Mesenchymal stem cell (in vitro differentiated cells and primary cell): ENCODE data around the gene RALGPS1.
"Not testable (repeated sequence)": the region's sequence is repeated elsewhere in the genome, so short reads cannot be mapped to it uniquely, and the experiment has no call there.

Experiments
- DNase-seq: peaks from one replicate; pipeline ENCODE4 v3.0.0-alpha.2; 2013
- H2AFZ ChIP-seq: one replicate; pipeline ENCODE4 v1.6.1; 2013; ENCODE audit warnings: low read depth, mild to moderate bottlenecking, control low read depth, inconsistent platforms, low read length, moderate library complexity
- H2AK5ac ChIP-seq: 2 replicates; pipeline ENCODE4 v1.6.1; 2013; ENCODE audit warnings: low read length, moderate library complexity, mild to moderate bottlenecking, inconsistent platforms; ENCODE audit not compliant: severe bottlenecking
- H2BK120ac ChIP-seq: one replicate; pipeline ENCODE4 v1.6.1; 2013; ENCODE audit warnings: low read depth, mild to moderate bottlenecking, inconsistent platforms, low read length, moderate library complexity
- H2BK12ac ChIP-seq, 2 experiments: one replicate each; pipeline ENCODE4 v1.6.1; 2013; ENCODE audit warnings: inconsistent platforms in 2 of 2, low read length in 2 of 2, mild to moderate bottlenecking in 2 of 2, moderate library complexity in 2 of 2, control low read depth in 1 of 2
- H2BK15ac ChIP-seq: one replicate; pipeline ENCODE4 v1.6.1; 2013; ENCODE audit warnings: mild to moderate bottlenecking, low read depth, inconsistent platforms; ENCODE audit not compliant: poor library complexity, severe bottlenecking
- H2BK5ac ChIP-seq: 2 replicates; pipeline ENCODE4 v1.6.1; 2013; ENCODE audit warnings: low read depth, mild to moderate bottlenecking, low read length, control low read depth, inconsistent platforms; ENCODE audit not compliant: poor library complexity, severe bottlenecking
- H3K14ac ChIP-seq, 2 experiments: one replicate each; pipeline ENCODE4 v1.6.1; 2013; ENCODE audit warnings: inconsistent platforms in 2 of 2, low read length in 2 of 2, control low read depth in 1 of 2, mild to moderate bottlenecking in 1 of 2, moderate library complexity in 1 of 2
- H3K18ac ChIP-seq, 2 experiments: one replicate each; pipeline ENCODE4 v1.6.1; 2013; ENCODE audit warnings: inconsistent platforms in 2 of 2, low read length in 2 of 2, control low read depth in 1 of 2, low read depth in 1 of 2, mild to moderate bottlenecking in 1 of 2
- H3K23ac ChIP-seq, 2 experiments: one replicate each; pipeline ENCODE4 v1.6.1; 2013; ENCODE audit warnings: inconsistent platforms in 2 of 2, low read length in 2 of 2, mild to moderate bottlenecking in 2 of 2, moderate library complexity in 2 of 2, control low read depth in 1 of 2
- H3K27ac ChIP-seq: 2 replicates; pipeline ENCODE4 v1.5.1; 2013; ENCODE audit warnings: mild to moderate bottlenecking, moderate library complexity, low read length, control low read depth, inconsistent platforms; ENCODE audit not compliant: poor library complexity, severe bottlenecking
- H3K27me3 ChIP-seq, 2 experiments: 2 replicates each; pipeline versions ENCODE4 v1.6.1 to v1.7.0; 2013; ENCODE audit warnings: low read length in 2 of 2, mild to moderate bottlenecking in 2 of 2, moderate library complexity in 2 of 2, control low read depth in 1 of 2, inconsistent platforms in 1 of 2; ENCODE audit not compliant: control insufficient read depth in 1 of 2, insufficient read depth in 1 of 2
- H3K36me3 ChIP-seq, 2 experiments: 2 replicates each; pipeline versions ENCODE4 v1.6.1 to v1.7.0; 2013; ENCODE audit warnings: low read length in 2 of 2, control low read depth in 1 of 2, inconsistent platforms in 1 of 2, low read depth in 1 of 2, mild to moderate bottlenecking in 1 of 2; ENCODE audit not compliant: insufficient read depth in 2 of 2, control insufficient read depth in 1 of 2
- H3K4ac ChIP-seq, 2 experiments: one replicate each; pipeline ENCODE4 v1.6.1; 2013; ENCODE audit warnings: inconsistent platforms in 2 of 2, low read length in 2 of 2, mild to moderate bottlenecking in 2 of 2, moderate library complexity in 2 of 2, control low read depth in 1 of 2, low read depth in 1 of 2
- H3K4me1 ChIP-seq: 2 replicates; pipeline ENCODE4 v1.6.1; 2013; ENCODE audit warnings: low read depth, low read length, control low read depth; ENCODE audit not compliant: control insufficient read depth, insufficient read depth
- H3K4me2 ChIP-seq: 2 replicates; pipeline ENCODE4 v1.6.1; 2013; ENCODE audit warnings: low read length, mild to moderate bottlenecking, inconsistent platforms; ENCODE audit not compliant: poor library complexity, severe bottlenecking
- H3K4me3 ChIP-seq, 2 experiments: 2 replicates each; pipeline versions ENCODE4 v1.5.1 to v1.7.0; 2013; ENCODE audit warnings: low read length in 2 of 2, mild to moderate bottlenecking in 2 of 2, control low read depth in 1 of 2, low read depth in 1 of 2; ENCODE audit not compliant: insufficient read depth in 1 of 2
- H3K79me1 ChIP-seq: replicated peaks from 2 replicates; pipeline ENCODE4 v1.6.1; 2013; ENCODE audit warnings: mild to moderate bottlenecking, control low read depth, low read length, inconsistent platforms; ENCODE audit not compliant: poor library complexity, severe bottlenecking
- H3K9ac ChIP-seq: 2 replicates; pipeline ENCODE4 v1.7.0; 2013; ENCODE audit warnings: mild to moderate bottlenecking, low read length, moderate library complexity
- H3K9me3 ChIP-seq: 2 replicates; pipeline ENCODE4 v1.7.0; 2013; ENCODE audit warnings: mild to moderate bottlenecking, low read length; ENCODE audit not compliant: control insufficient read depth
- H4K8ac ChIP-seq: one replicate; pipeline ENCODE4 v1.6.1; 2013; ENCODE audit warnings: inconsistent platforms, mild to moderate bottlenecking, low read length, moderate library complexity
- H4K91ac ChIP-seq: one replicate; pipeline ENCODE4 v1.6.1; 2013; ENCODE audit warnings: mild to moderate bottlenecking, low read length, inconsistent platforms
- WGBS: methylation state at CpG from one replicate; pipeline ENCODE4 v1.1.7; 2013; ENCODE audit warnings: mixed read lengths; 5-methylcytosine and 5-hydroxymethylcytosine counted together

The RALGPS1 gene

GRCh38 chr9:127143920-127144465, 229.4 kb downstream of the RALGPS1 start:
- Histone ChIP-seq H3K4me3 (no peak overlapping the region), H2AK5ac (no peak overlapping the region), H3K14ac (no peak overlapping the region), H4K91ac (no peak overlapping the region), H3K9ac (no peak overlapping the region), H2BK12ac (no peak overlapping the region), H3K27me3 (peaks cover under 1 to 14% of the 10 kb centered on the region in 2 experiments), H3K27ac (no peak overlapping the region), H2BK120ac (no peak overlapping the region), H2BK5ac (no peak overlapping the region), H2BK15ac (no peak overlapping the region), H3K36me3 (no peaks in the 10 kb centered on the region), H3K18ac (no peak overlapping the region), H3K4ac (no peak overlapping the region), H3K23ac (no peak overlapping the region), H4K8ac (no peak overlapping the region), H3K9me3 (no peaks in the 10 kb centered on the region), H3K4me1 (peaks cover 2% of the 10 kb centered on the region), H3K79me1 (no peaks in the 10 kb centered on the region), H2AFZ (no peak overlapping the region), H3K4me2 (no peak overlapping the region)
- 91% methylated on average over 8 of the region's 8 CpGs for WGBS
- no peak for DNase-seq

- H3K79me1 ChIP-seq = no peaks in the 10 kb centered on the region
- no peak overlapping the region for H2BK120ac ChIP-seq
- peaks cover 0 to 16% of the 10 kb centered on the region in 2 experiments for H3K27me3 ChIP-seq
- no peak overlapping the region for H2AK5ac ChIP-seq
- H3K23ac ChIP-seq = no peak overlapping the region
- no peak overlapping the region for H4K91ac ChIP-seq
- 81% methylated on average over 6 of the region's 8 CpGs for WGBS
- H3K18ac ChIP-seq = no peak overlapping the region
- H2BK15ac ChIP-seq = no peak overlapping the region
- H3K9ac ChIP-seq = no peak overlapping the region
- H2AFZ ChIP-seq = no peak overlapping the region
- H3K36me3 ChIP-seq = no peaks in the 10 kb centered on the region
- no peak overlapping the region for H4K8ac ChIP-seq
- H2BK5ac ChIP-seq = no peak overlapping the region
- H3K4me2 ChIP-seq = no peak overlapping the region
- H3K4me3 ChIP-seq = no peak overlapping the region
- H3K9me3 ChIP-seq = no peaks in the 10 kb centered on the region
- H3K4ac ChIP-seq = no peak overlapping the region
- no peak overlapping the region for H3K27ac ChIP-seq
- H2BK12ac ChIP-seq = no peak overlapping the region
- no peak for DNase-seq
- H3K14ac ChIP-seq = no peak overlapping the region
- H3K4me1 ChIP-seq = peaks cover 1% of the 10 kb centered on the region
Measured at GRCh38 chr9:127144670-127145445, 230.3 kb downstream of the RALGPS1 start.

GRCh38 chr9:127146841-127147240, 232.3 kb downstream of the RALGPS1 start:
- not testable (repeated sequence) for H3K9ac ChIP-seq, H3K4me3 ChIP-seq, H3K4ac ChIP-seq, H3K4me2 ChIP-seq, H3K18ac ChIP-seq, H3K9me3 ChIP-seq, H3K79me1 ChIP-seq, H3K23ac ChIP-seq, H2AK5ac ChIP-seq, H3K14ac ChIP-seq, H4K8ac ChIP-seq, H3K36me3 ChIP-seq, H3K27ac ChIP-seq, DNase-seq, H2AFZ ChIP-seq, H2BK120ac ChIP-seq, H3K4me1 ChIP-seq, H2BK12ac ChIP-seq, H2BK5ac ChIP-seq, H2BK15ac ChIP-seq, H4K91ac ChIP-seq
- peaks cover 0 to 12% of the 10 kb centered on the region in 2 experiments for H3K27me3 ChIP-seq

- no peak overlapping the region for H3K4me3 ChIP-seq
- no peak overlapping the region for H3K4ac ChIP-seq
- H2BK12ac ChIP-seq = no peak overlapping the region
- DNase-seq = no peak
- H3K4me1 ChIP-seq = peaks cover 4% of the 10 kb centered on the region
- H4K91ac ChIP-seq = no peak overlapping the region
- H3K36me3 ChIP-seq = no peaks in the 10 kb centered on the region
- H3K4me2 ChIP-seq = no peak overlapping the region
- no peak overlapping the region for H2AFZ ChIP-seq
- no peak overlapping the region for H3K23ac ChIP-seq
- H3K79me1 ChIP-seq = no peaks in the 10 kb centered on the region
- WGBS = 97% methylated on average over 2 of the region's 2 CpGs
- H4K8ac ChIP-seq = no peak overlapping the region
- H2BK15ac ChIP-seq = no peak overlapping the region
- no peak overlapping the region for H2BK120ac ChIP-seq
- no peak overlapping the region for H3K18ac ChIP-seq
- H3K27ac ChIP-seq = no peak overlapping the region
- H3K9ac ChIP-seq = no peak overlapping the region
- no peaks in the 10 kb centered on the region for H3K9me3 ChIP-seq
- H3K27me3 ChIP-seq = peaks cover 0 to 12% of the 10 kb centered on the region in 2 experiments
- H3K14ac ChIP-seq = no peak overlapping the region
- no peak overlapping the region for H2AK5ac ChIP-seq
- H2BK5ac ChIP-seq = no peak overlapping the region
Measured at GRCh38 chr9:127147251-127147650, 232.7 kb downstream of the RALGPS1 start.
